ENCODE results near the gene IMP4. TPM values are rescaled to one million over a fixed set of nuclear protein-coding genes. Genes with fewer than 3 reads are reported as not detected.

Gene IMP4
- total and polyA plus RNA-seq, 4 donors, result 31.7 to 95.5 (median 61.2) TPM

DNA sequence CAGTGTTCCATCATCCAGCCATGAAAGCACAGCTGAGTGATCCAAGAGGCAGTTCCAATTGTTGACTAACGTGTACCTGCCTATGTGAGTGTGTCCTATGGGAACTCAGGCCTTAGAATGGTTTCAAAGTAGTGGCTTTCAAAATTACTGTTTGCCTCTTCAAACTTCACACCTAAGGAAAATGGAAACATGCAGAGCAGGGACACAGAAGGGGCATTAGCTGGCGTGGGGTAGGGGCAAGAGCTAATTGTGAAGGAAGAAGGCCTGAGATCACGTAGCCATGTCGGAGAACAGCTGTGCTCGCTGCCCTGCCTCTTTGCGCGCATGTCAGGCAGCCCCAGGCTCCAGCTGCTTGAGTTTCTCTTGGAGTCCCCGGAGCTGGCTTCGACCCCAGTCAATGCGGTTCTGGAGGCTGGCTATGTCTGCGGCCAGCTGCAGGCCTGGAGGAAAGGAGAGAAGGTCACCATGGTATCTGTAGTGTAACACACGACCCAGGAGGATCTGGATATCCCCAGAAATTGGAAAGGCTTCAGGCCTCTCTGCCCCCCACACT, 3.8 kb upstream of the IMP4 start:
- no peaks in the 10 kb centered on the region for H3K9me3 ChIP-seq (ENCODE audit: control insufficient read depth in 4 of 4, low read length in 3 of 4)
- no peak overlapping the region for H3K9ac ChIP-seq (ENCODE audit: low read depth in 1 of 2, low read length in 2 of 2)
- H3K27ac ChIP-seq (ENCODE audit: low read depth in 1 of 2, low read length in 2 of 2), result no peak overlapping the region
- no peaks in the 10 kb centered on the region for H3K27me3 ChIP-seq (ENCODE audit: control insufficient read depth in 4 of 4, insufficient read depth in 4 of 4, low read length in 3 of 4)
- DNase-seq (ENCODE audit: low spot score), result no peak
- no peak overlapping the region for H3K4me3 ChIP-seq (ENCODE audit: low read depth in 1 of 3, low read length in 3 of 3)
- peaks cover 3 to 16% (median 11%) of the 10 kb centered on the region in 4 donors for H3K4me1 ChIP-seq (ENCODE audit: control insufficient read depth in 4 of 4, insufficient read depth in 4 of 4, low read length in 3 of 4)
- 98% methylated on average over 12 of the region's 12 CpGs for WGBS
- peaks cover 0 to 9% (median 7%) of the 10 kb centered on the region in 4 donors for H3K36me3 ChIP-seq (ENCODE audit: control insufficient read depth in 4 of 4, insufficient read depth in 3 of 4, low read depth in 1 of 4, low read length in 3 of 4)
- TF ChIP-seq EGR1 (IDR thresholded peaks at IDR 0.05; ENCODE audit: low read depth in 2 of 2) (no peak), CTCF (IDR thresholded peaks at IDR 0.05; ENCODE audit: low read depth, low read length, missing input control) (no peak), NR2F2 (IDR thresholded peaks at IDR 0.05) (no peak), RAD21 (IDR thresholded peaks at IDR 0.05) (no peak), RXRA (IDR thresholded peaks at IDR 0.05) (no peak), HNF4G (IDR thresholded peaks at IDR 0.05) (no peak), JUND (IDR thresholded peaks at IDR 0.05) (no peak), GABPA (IDR thresholded peaks at IDR 0.05 in 1 of 2, conservative IDR thresholded peaks at IDR 0.05 in 1 of 2) (no peak), HNF4A (conservative IDR thresholded peaks at IDR 0.05) (no peak), TAF1 (conservative IDR thresholded peaks at IDR 0.05) (no peak), FOXA1 (IDR thresholded peaks at IDR 0.05) (no peak), ATF3 (IDR thresholded peaks at IDR 0.05) (no peak), YY1 (IDR thresholded peaks at IDR 0.05) (no peak), FOXA2 (IDR thresholded peaks at IDR 0.05) (no peak)
- TF ChIP-seq, protein P1, sequence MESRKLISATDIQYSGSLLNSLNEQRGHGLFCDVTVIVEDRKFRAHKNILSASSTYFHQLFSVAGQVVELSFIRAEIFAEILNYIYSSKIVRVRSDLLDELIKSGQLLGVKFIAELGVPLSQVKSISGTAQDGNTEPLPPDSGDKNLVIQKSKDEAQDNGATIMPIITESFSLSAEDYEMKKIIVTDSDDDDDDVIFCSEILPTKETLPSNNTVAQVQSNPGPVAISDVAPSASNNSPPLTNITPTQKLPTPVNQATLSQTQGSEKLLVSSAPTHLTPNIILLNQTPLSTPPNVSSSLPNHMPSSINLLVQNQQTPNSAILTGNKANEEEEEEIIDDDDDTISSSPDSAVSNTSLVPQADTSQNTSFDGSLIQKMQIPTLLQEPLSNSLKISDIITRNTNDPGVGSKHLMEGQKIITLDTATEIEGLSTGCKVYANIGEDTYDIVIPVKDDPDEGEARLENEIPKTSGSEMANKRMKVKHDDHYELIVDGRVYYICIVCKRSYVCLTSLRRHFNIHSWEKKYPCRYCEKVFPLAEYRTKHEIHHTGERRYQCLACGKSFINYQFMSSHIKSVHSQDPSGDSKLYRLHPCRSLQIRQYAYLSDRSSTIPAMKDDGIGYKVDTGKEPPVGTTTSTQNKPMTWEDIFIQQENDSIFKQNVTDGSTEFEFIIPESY (IDR thresholded peaks at IDR 0.05), result no peak
- TF ChIP-seq, protein P2, sequence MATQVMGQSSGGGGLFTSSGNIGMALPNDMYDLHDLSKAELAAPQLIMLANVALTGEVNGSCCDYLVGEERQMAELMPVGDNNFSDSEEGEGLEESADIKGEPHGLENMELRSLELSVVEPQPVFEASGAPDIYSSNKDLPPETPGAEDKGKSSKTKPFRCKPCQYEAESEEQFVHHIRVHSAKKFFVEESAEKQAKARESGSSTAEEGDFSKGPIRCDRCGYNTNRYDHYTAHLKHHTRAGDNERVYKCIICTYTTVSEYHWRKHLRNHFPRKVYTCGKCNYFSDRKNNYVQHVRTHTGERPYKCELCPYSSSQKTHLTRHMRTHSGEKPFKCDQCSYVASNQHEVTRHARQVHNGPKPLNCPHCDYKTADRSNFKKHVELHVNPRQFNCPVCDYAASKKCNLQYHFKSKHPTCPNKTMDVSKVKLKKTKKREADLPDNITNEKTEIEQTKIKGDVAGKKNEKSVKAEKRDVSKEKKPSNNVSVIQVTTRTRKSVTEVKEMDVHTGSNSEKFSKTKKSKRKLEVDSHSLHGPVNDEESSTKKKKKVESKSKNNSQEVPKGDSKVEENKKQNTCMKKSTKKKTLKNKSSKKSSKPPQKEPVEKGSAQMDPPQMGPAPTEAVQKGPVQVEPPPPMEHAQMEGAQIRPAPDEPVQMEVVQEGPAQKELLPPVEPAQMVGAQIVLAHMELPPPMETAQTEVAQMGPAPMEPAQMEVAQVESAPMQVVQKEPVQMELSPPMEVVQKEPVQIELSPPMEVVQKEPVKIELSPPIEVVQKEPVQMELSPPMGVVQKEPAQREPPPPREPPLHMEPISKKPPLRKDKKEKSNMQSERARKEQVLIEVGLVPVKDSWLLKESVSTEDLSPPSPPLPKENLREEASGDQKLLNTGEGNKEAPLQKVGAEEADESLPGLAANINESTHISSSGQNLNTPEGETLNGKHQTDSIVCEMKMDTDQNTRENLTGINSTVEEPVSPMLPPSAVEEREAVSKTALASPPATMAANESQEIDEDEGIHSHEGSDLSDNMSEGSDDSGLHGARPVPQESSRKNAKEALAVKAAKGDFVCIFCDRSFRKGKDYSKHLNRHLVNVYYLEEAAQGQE (IDR thresholded peaks at IDR 0.05), result no peak
